HCT116 (cell line): ENCODE measurements around the gene ABL1. TPM values are rescaled to one million over a fixed set of nuclear protein-coding genes. Genes with fewer than 3 reads are reported as not detected.

ENCODE experiments used
- ATAC-seq: fragments of 200-7000 bp; cut with Tn5 transposase; 2 replicates; pipeline ENCODE4 v1.9.1; 2020; ENCODE audit warnings: mild to moderate bottlenecking, moderate library complexity
- BruUV-seq: library from RNA; stranded (reverse); fragments of 400-500 nt; replicated peaks from 2 replicates; lab custom pipeline; 2021; lab: Mats Ljungman, UMichigan
- CTCF ChIA-PET: fragments of 300-600 bp; sonication (Branson Sonifier 250); formaldehyde crosslinking; loops from one replicate; lab custom pipeline; 2021; ENCODE audit warnings: antibody characterized with exemption; lab: Charles Lee
- POLR2A ChIA-PET: fragments of 300-600, 350-600 bp; sonication (Branson Sonifier 250); formaldehyde crosslinking; loops from one replicate; lab custom pipeline; 2021; ENCODE audit warnings: antibody characterized with exemption; lab: Charles Lee
- RAD21 ChIA-PET, 2 experiments: fragments of 300-600 bp; sonication (Branson Sonifier 250); formaldehyde crosslinking; loops; one replicate each; lab custom pipeline; 2023; ENCODE audit warnings: low total read pairs in 2 of 2; ENCODE audit not compliant: uncharacterized antibody in 2 of 2, unreplicated experiment in 2 of 2, low non-redundant PET in 1 of 2; lab: Charles Lee
- DNase-seq: peaks from one replicate; pipeline ENCODE4 v3.0.0-alpha.2; 2010; ENCODE audit warnings: low read depth, low spot score
- H2AFZ ChIP-seq: fragments of 200-600 bp; shearing (Covaris generic), sonication (generic); 2 replicates; pipeline ENCODE4 v1.6.1; 2017; ENCODE audit warnings: low read depth, mixed run types, mixed read lengths, antibody characterized with exemption, low read length; ENCODE audit not compliant: poor library complexity, severe bottlenecking
- H3K27ac ChIP-seq: 2 replicates; pipeline ENCODE4 v1.5.1; 2012; ENCODE audit warnings: low read depth, low read length
- H3K27me3 ChIP-seq: fragments of 200-600 bp; sonication (generic); 2 replicates; pipeline ENCODE4 v1.6.1; 2016; ENCODE audit warnings: mixed run types, low read length, mixed read lengths; ENCODE audit not compliant: insufficient read depth
- H3K36me3 ChIP-seq, 2 experiments: fragments of 200-500 bp in 1 of 2; fragments of 200-600 bp in 1 of 2; sonication (Bioruptor generic) in 1 of 2; sonication (generic) in 1 of 2; 2 replicates each; pipeline versions ENCODE4 v1.5.1 to v1.6.1; 2014 to 2016; ENCODE audit warnings: low read length in 2 of 2, inconsistent platforms in 1 of 2, mixed read lengths in 1 of 2, mixed run types in 1 of 2; ENCODE audit not compliant: insufficient read depth in 2 of 2, control insufficient read depth in 1 of 2
- H3K4me1 ChIP-seq, 2 experiments: fragments of 200-600 bp in 1 of 2; sonication (generic) in 1 of 2; 2 replicates each; pipeline versions ENCODE4 v1.5.1 to v1.6.1; 2012 to 2017; ENCODE audit warnings: low read length in 2 of 2, inconsistent platforms in 1 of 2, mild to moderate bottlenecking in 1 of 2, mixed read lengths in 1 of 2, mixed run types in 1 of 2, moderate library complexity in 1 of 2; ENCODE audit not compliant: insufficient read depth in 2 of 2, control insufficient read depth in 1 of 2
- H3K4me2 ChIP-seq: fragments of 200-600 bp; sonication (generic); 2 replicates; pipeline ENCODE4 v1.6.1; 2017; ENCODE audit warnings: mixed run types, low read length, mixed read lengths
- H3K4me3 ChIP-seq, 2 experiments: fragments of 200-600 bp in 1 of 2; sonication (generic) in 1 of 2; replicated peaks in 1 of 2; 2 replicates each; pipeline ENCODE4 v1.5.1; 2011 to 2016; ENCODE audit warnings: low read length in 2 of 2, control low read depth in 1 of 2, low read depth in 1 of 2, mild to moderate bottlenecking in 1 of 2, mixed read lengths in 1 of 2, mixed run types in 1 of 2
- H3K79me2 ChIP-seq: fragments of 200-600 bp; sonication (generic); 2 replicates; pipeline ENCODE4 v1.6.1; 2017; ENCODE audit warnings: mild to moderate bottlenecking, mixed run types, low read length, moderate library complexity, mixed read lengths; ENCODE audit not compliant: insufficient read depth
- H3K9ac ChIP-seq: fragments of 200-600 bp; sonication (generic); 2 replicates; pipeline ENCODE4 v1.6.1; 2016; ENCODE audit warnings: low read length, mixed read lengths
- H3K9me2 ChIP-seq: fragments of 200-600 bp; sonication (generic), shearing (Covaris generic); 2 replicates; pipeline ENCODE4 v1.6.1; 2017; ENCODE audit warnings: mixed run types, mild to moderate bottlenecking, moderate library complexity; ENCODE audit not compliant: insufficient read depth
- H3K9me3 ChIP-seq, 2 experiments: fragments of 200-500 bp in 1 of 2; fragments of 200-600 bp in 1 of 2; sonication (Bioruptor generic) in 1 of 2; sonication (generic) in 1 of 2; 2 replicates each; pipeline ENCODE4 v1.6.1; 2014 to 2017; ENCODE audit warnings: low read length in 2 of 2, mixed read lengths in 2 of 2, inconsistent platforms in 1 of 2, low read depth in 1 of 2, mild to moderate bottlenecking in 1 of 2, mixed run types in 1 of 2, moderate library complexity in 1 of 2; ENCODE audit not compliant: control insufficient read depth in 1 of 2, insufficient read depth in 1 of 2
- H4K20me1 ChIP-seq: fragments of 200-600 bp; sonication (generic), shearing (Covaris generic); 2 replicates; pipeline ENCODE4 v1.6.1; 2017; ENCODE audit warnings: mixed run types, mild to moderate bottlenecking, moderate library complexity; ENCODE audit not compliant: insufficient read depth
- CEBPB ChIP-seq: IDR thresholded peaks from 2 replicates; pipeline ENCODE4 v1.6.1; 2012; ENCODE audit warnings: low read depth
- EGR1 ChIP-seq: IDR thresholded peaks from 2 replicates; pipeline ENCODE4 v1.6.1; 2012; ENCODE audit warnings: low read depth
- ELF1 ChIP-seq: IDR thresholded peaks from 2 replicates; pipeline ENCODE4 v1.6.1; 2012; ENCODE audit warnings: low read depth, borderline replicate concordance
- EZH2 ChIP-seq: fragments of 200-600 bp; sonication (generic); IDR thresholded peaks from 2 replicates; pipeline ENCODE4 v1.6.1; 2017; ENCODE audit warnings: antibody characterized with exemption, mixed run types
- EZH2phosphoT487 ChIP-seq: fragments of 200-600 bp; IDR thresholded peaks from 2 replicates; pipeline ENCODE4 v1.6.1; 2018; ENCODE audit warnings: antibody characterized with exemption, borderline replicate concordance
- FOSL1 ChIP-seq: IDR thresholded peaks from 2 replicates; pipeline ENCODE4 v1.6.1; 2012; ENCODE audit warnings: low read depth
- JUND ChIP-seq: IDR thresholded peaks from 2 replicates; pipeline ENCODE4 v1.6.1; 2012
- POLR2A ChIP-seq: IDR thresholded peaks from 2 replicates; pipeline ENCODE4 v1.7.0; 2011; ENCODE audit warnings: borderline replicate concordance; ENCODE audit not compliant: insufficient read depth, insufficient read length; ENCODE audit errors: extremely low read depth
- POLR2AphosphoS5 ChIP-seq: IDR thresholded peaks from 2 replicates; pipeline ENCODE4 v1.6.1; 2011; ENCODE audit warnings: mild to moderate bottlenecking, low read depth, low read length, moderate library complexity
- RAD21 ChIP-seq: IDR thresholded peaks from 2 replicates; pipeline ENCODE4 v1.6.1; 2012; ENCODE audit warnings: low read depth, mild to moderate bottlenecking
- SIN3A ChIP-seq: IDR thresholded peaks from 2 replicates; pipeline ENCODE4 v1.6.1; 2012; ENCODE audit warnings: low read depth
- SP1 ChIP-seq: IDR thresholded peaks from 2 replicates; pipeline ENCODE4 v1.6.1; 2012; ENCODE audit warnings: low read depth
- SRF ChIP-seq: IDR thresholded peaks from 2 replicates; pipeline ENCODE4 v1.6.1; 2012; ENCODE audit warnings: low read depth
- TCF7L2 ChIP-seq: IDR thresholded peaks from 2 replicates; pipeline ENCODE4 v1.7.0; 2011; ENCODE audit warnings: borderline replicate concordance, inconsistent platforms; ENCODE audit not compliant: insufficient read depth, insufficient read length; ENCODE audit errors: extremely low read depth
- ZFX ChIP-seq: fragments of 450-650 bp; IDR thresholded peaks from 2 replicates; pipeline ENCODE4 v1.6.1; 2017
- ZNF274 ChIP-seq: fragments of 200-500 bp; sonication (Bioruptor generic); IDR thresholded peaks from 2 replicates; pipeline ENCODE4 v1.6.1; 2014; ENCODE audit warnings: mild to moderate bottlenecking, low read depth, low read length, inconsistent platforms
- intact Hi-C: fragments of 100-400 bp; cut with micrococcal nuclease; formaldehyde crosslinking; loops from 2 replicates; pipeline ENCODE4 v1.10.0; 2022
- total RNA-seq: library from RNA; stranded (reverse); gene quantifications from one replicate; pipeline ENCODE4 v1.2.1, GENCODE V29; 2021; ENCODE audit not compliant: unreplicated experiment
- TF ChIP-seq, protein P1 (sequence below), 3 experiments: fragments of 200-600 bp in 1 of 3; sonication (generic) in 1 of 3; IDR thresholded peaks in 2 of 3; conservative IDR thresholded peaks in 1 of 3; 2 replicates each; pipeline ENCODE4 v1.5.1; 2012 to 2017; ENCODE audit warnings: low read depth in 2 of 3, low read length in 2 of 3, antibody characterized with exemption in 1 of 3, borderline replicate concordance in 1 of 3, control low read depth in 1 of 3, mild to moderate bottlenecking in 1 of 3, mixed read lengths in 1 of 3, mixed run types in 1 of 3, moderate library complexity in 1 of 3; ENCODE audit not compliant: insufficient read depth in 1 of 3
- TF ChIP-seq, protein P2 (sequence below): IDR thresholded peaks from 2 replicates; pipeline ENCODE4 v1.6.1; 2012
- TF ChIP-seq, protein P3 (sequence below): IDR thresholded peaks from 2 replicates; pipeline ENCODE4 v1.6.1; 2011; ENCODE audit warnings: mild to moderate bottlenecking, low read length, moderate library complexity; ENCODE audit not compliant: insufficient replicate concordance; ENCODE audit errors: extremely low read depth
- TF ChIP-seq, protein P4 (sequence below): IDR thresholded peaks from 2 replicates; pipeline ENCODE4 v1.6.1; 2012

Gene ABL1
- total RNA-seq, 1 experiment from 2014 or later, result 54.7 TPM

DNA sequence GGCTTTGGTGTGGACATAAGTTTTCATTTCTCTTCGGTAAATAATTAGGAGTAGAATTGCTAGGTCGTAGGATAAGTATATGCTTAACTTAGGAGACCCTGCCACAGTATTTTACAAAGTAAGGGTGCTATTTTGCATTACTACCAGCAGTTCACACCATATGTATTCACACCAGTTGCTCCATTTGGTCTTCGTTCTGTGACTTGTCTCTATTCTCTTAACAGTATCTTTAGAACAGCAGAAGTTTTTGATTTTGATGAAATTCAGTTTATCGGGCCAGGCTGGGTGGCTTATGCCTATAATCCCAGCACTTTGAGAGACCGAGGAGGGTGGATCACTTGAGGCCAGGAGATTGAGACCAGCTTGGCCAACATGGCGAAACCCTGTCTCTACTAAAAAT, 17.1 kb upstream of the ABL1 start:
- ATAC-seq (no peak), DNase-seq (no peak)
- no peak overlapping the region for H3K9ac ChIP-seq
- no peaks in the 10 kb centered on the region for H3K27me3 ChIP-seq
- no peak overlapping the region for H3K4me3 ChIP-seq
- BruUV-seq, result no TSS peak
- no peak overlapping the region for H3K4me2 ChIP-seq
- H3K4me1 ChIP-seq, result no peaks in the 10 kb centered on the region
- POLR2A ChIA-PET, result no interaction called here
- TF ChIP-seq, protein P1, sequence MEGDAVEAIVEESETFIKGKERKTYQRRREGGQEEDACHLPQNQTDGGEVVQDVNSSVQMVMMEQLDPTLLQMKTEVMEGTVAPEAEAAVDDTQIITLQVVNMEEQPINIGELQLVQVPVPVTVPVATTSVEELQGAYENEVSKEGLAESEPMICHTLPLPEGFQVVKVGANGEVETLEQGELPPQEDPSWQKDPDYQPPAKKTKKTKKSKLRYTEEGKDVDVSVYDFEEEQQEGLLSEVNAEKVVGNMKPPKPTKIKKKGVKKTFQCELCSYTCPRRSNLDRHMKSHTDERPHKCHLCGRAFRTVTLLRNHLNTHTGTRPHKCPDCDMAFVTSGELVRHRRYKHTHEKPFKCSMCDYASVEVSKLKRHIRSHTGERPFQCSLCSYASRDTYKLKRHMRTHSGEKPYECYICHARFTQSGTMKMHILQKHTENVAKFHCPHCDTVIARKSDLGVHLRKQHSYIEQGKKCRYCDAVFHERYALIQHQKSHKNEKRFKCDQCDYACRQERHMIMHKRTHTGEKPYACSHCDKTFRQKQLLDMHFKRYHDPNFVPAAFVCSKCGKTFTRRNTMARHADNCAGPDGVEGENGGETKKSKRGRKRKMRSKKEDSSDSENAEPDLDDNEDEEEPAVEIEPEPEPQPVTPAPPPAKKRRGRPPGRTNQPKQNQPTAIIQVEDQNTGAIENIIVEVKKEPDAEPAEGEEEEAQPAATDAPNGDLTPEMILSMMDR (IDR thresholded peaks at IDR 0.05 in 2 of 3, conservative IDR thresholded peaks at IDR 0.05 in 1 of 3; ENCODE audit: borderline replicate concordance in 1 of 3, insufficient read depth in 1 of 3, low read depth in 2 of 3, low read length in 2 of 3), result no peak
- TF ChIP-seq, protein P2, sequence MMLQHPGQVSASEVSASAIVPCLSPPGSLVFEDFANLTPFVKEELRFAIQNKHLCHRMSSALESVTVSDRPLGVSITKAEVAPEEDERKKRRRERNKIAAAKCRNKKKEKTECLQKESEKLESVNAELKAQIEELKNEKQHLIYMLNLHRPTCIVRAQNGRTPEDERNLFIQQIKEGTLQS, result no peak
- TF ChIP-seq, protein P3, sequence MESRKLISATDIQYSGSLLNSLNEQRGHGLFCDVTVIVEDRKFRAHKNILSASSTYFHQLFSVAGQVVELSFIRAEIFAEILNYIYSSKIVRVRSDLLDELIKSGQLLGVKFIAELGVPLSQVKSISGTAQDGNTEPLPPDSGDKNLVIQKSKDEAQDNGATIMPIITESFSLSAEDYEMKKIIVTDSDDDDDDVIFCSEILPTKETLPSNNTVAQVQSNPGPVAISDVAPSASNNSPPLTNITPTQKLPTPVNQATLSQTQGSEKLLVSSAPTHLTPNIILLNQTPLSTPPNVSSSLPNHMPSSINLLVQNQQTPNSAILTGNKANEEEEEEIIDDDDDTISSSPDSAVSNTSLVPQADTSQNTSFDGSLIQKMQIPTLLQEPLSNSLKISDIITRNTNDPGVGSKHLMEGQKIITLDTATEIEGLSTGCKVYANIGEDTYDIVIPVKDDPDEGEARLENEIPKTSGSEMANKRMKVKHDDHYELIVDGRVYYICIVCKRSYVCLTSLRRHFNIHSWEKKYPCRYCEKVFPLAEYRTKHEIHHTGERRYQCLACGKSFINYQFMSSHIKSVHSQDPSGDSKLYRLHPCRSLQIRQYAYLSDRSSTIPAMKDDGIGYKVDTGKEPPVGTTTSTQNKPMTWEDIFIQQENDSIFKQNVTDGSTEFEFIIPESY, result no peak
- TF ChIP-seq POLR2A (no peak), SIN3A (no peak), POLR2AphosphoS5 (no peak), CEBPB (no peak), SRF (no peak), TCF7L2 (no peak), ZFX (no peak), FOSL1 (no peak), EGR1 (no peak), ZNF274 (no peak), EZH2 (no peak), ELF1 (no peak), EZH2phosphoT487 (no peak), JUND (no peak), RAD21 (no peak), SP1 (no peak)
- TF ChIP-seq, protein P4, sequence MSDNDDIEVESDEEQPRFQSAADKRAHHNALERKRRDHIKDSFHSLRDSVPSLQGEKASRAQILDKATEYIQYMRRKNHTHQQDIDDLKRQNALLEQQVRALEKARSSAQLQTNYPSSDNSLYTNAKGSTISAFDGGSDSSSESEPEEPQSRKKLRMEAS, result no peak
- no peak overlapping the region for H3K27ac ChIP-seq
- H2AFZ ChIP-seq, result no peak overlapping the region
- RAD21 ChIA-PET, result no interaction called here
- no peaks in the 10 kb centered on the region for H4K20me1 ChIP-seq
- CTCF ChIA-PET, result no interaction called here
- intact Hi-C loops, result no loop called here
- no peaks in the 10 kb centered on the region for H3K79me2 ChIP-seq
- H3K9me3 ChIP-seq, result no peaks in the 10 kb centered on the region
- H3K36me3 ChIP-seq, result no peaks in the 10 kb centered on the region
- no peaks in the 10 kb centered on the region for H3K9me2 ChIP-seq
